HepG2 (cell line): ENCODE results near the gene HAPLN2. TPM values are rescaled to one million over a fixed set of nuclear protein-coding genes. Genes with fewer than 3 reads are reported as not detected.

Experiments
- ATAC-seq: fragments of 200-7000 bp; cut with Tn5 transposase; 3 replicates; pipeline ENCODE4 v1.9.1; 2020; ENCODE audit warnings: mild to moderate bottlenecking, moderate library complexity
- BruUV-seq: library from RNA; stranded (reverse); fragments of 400-500 nt; replicated peaks from 2 replicates; lab custom pipeline; 2021; lab: Mats Ljungman, UMichigan
- CTCF ChIA-PET: fragments of 300-600 bp; formaldehyde crosslinking; extraction: SDS; loops from one replicate; lab custom pipeline; 2021; ENCODE audit warnings: low total read pairs, inconsistent platforms, low intra/inter-chr PET ratio; lab: Yijun Ruan, JAX
- POLR2A ChIA-PET: fragments of 350-600 bp; sonication (Branson Sonifier 250); formaldehyde crosslinking; loops from one replicate; lab custom pipeline; 2020; ENCODE audit warnings: antibody characterized with exemption, inconsistent platforms; lab: Yijun Ruan, JAX
- DNase-seq: peaks from one replicate; pipeline ENCODE4 v3.0.0-alpha.2; 2015; ENCODE audit warnings: low spot score
- FAIRE-seq: peaks from 3 replicates; lab custom pipeline; 2011; peaks lifted over from hg19 to GRCh38; lab: Jason Lieb, UNC
- H2AFZ ChIP-seq: one replicate; pipeline ENCODE4 v1.6.1; 2011; ENCODE audit warnings: low read length, inconsistent platforms
- H3K27ac ChIP-seq: fragments of 300-600 bp; 3 replicates; pipeline ENCODE4 v1.8.0; 2011; ENCODE audit warnings: mixed run types, mild to moderate bottlenecking, mixed read lengths, low read length, inconsistent platforms; ENCODE audit not compliant: insufficient read depth; ENCODE audit errors: extremely low read length
- H3K27me3 ChIP-seq, 2 experiments: fragments of 200-600 bp in 1 of 2; 2 replicates in 1 of 2; 3 replicates in 1 of 2; pipeline versions ENCODE4 v1.6.0 to v1.8.0; 2011; ENCODE audit warnings: low read length in 2 of 2, mild to moderate bottlenecking in 2 of 2, moderate library complexity in 2 of 2, inconsistent platforms in 1 of 2; ENCODE audit not compliant: insufficient read depth in 2 of 2, control insufficient read depth in 1 of 2
- H3K36me3 ChIP-seq, 2 experiments: fragments of 200-600 bp in 1 of 2; replicated peaks in 1 of 2; 2 replicates in 1 of 2; 3 replicates in 1 of 2; pipeline versions ENCODE4 v1.5.1 to v1.8.0; 2011; ENCODE audit warnings: low read length in 2 of 2, inconsistent platforms in 1 of 2; ENCODE audit not compliant: insufficient read depth in 2 of 2, control insufficient read depth in 1 of 2
- H3K4me1 ChIP-seq: 2 replicates; pipeline ENCODE4 v1.5.1; 2012; ENCODE audit warnings: low read length, inconsistent platforms; ENCODE audit not compliant: insufficient read depth
- H3K4me2 ChIP-seq: 2 replicates; pipeline ENCODE4 v1.6.0; 2011; ENCODE audit warnings: low read depth, low read length, inconsistent platforms
- H3K4me3 ChIP-seq, 3 experiments: fragments of 200-600 bp in 1 of 3; sonication (generic), shearing (Covaris generic) in 1 of 3; replicated peaks in 1 of 3; 2 replicates each; pipeline ENCODE4 v1.5.1; 2011 to 2016; ENCODE audit warnings: low read length in 3 of 3, inconsistent platforms in 2 of 3, low read depth in 2 of 3, mild to moderate bottlenecking in 2 of 3, control low read depth in 1 of 3, mixed read lengths in 1 of 3; ENCODE audit not compliant: insufficient read depth in 1 of 3
- H3K79me2 ChIP-seq: one replicate; pipeline ENCODE4 v1.6.1; 2011; ENCODE audit warnings: low read length, inconsistent platforms; ENCODE audit not compliant: insufficient read depth
- H3K9ac ChIP-seq: 2 replicates; pipeline ENCODE4 v1.6.0; 2011; ENCODE audit warnings: mild to moderate bottlenecking, low read depth, low read length, inconsistent platforms; ENCODE audit not compliant: insufficient read depth
- H3K9me3 ChIP-seq: 2 replicates; pipeline ENCODE4 v1.5.1; 2012; ENCODE audit warnings: mild to moderate bottlenecking, low read length
- H4K20me1 ChIP-seq: 2 replicates; pipeline ENCODE4 v1.6.0; 2011; ENCODE audit warnings: inconsistent platforms, mild to moderate bottlenecking, low read length, moderate library complexity; ENCODE audit not compliant: insufficient read depth
- AHR ChIP-seq: IDR thresholded peaks from 2 replicates; pipeline ENCODE4 v1.6.1; 2018; ENCODE audit warnings: missing genetic modification reagents, missing compliant biosample characterization
- CHCHD3 ChIP-seq: sonication (generic); formaldehyde crosslinking; IDR thresholded peaks from 2 replicates; pipeline ENCODE4 v1.8.0; 2022; ENCODE audit warnings: mild to moderate bottlenecking, missing genetic modification reagents, moderate library complexity
- HNF1A ChIP-seq, 2 experiments: sonication (generic) in 1 of 2; formaldehyde crosslinking in 1 of 2; IDR thresholded peaks; 2 replicates each; pipeline versions ENCODE4 v1.4.0 to v1.6.1; 2016 to 2020; ENCODE audit warnings: borderline replicate concordance in 1 of 2, low read depth in 1 of 2, mild to moderate bottlenecking in 1 of 2, missing genetic modification reagents in 1 of 2
- HNRNPUL1 ChIP-seq: fragments of 200-400 bp; formaldehyde crosslinking; IDR thresholded peaks from 2 replicates; pipeline ENCODE4 v1.6.1; 2017; ENCODE audit warnings: low read depth, mild to moderate bottlenecking, low read length, moderate library complexity
- HOXA9 ChIP-seq: sonication (generic); formaldehyde crosslinking; IDR thresholded peaks from 2 replicates; pipeline ENCODE4 v1.8.1; 2022; ENCODE audit warnings: missing genetic modification reagents, mild to moderate bottlenecking, moderate library complexity, borderline replicate concordance
- HOXD1 ChIP-seq: sonication (generic); formaldehyde crosslinking; IDR thresholded peaks from 2 replicates; pipeline ENCODE4 v1.5.0; 2020; ENCODE audit warnings: missing genetic modification reagents
- KDM6A ChIP-seq: IDR thresholded peaks from 2 replicates; pipeline ENCODE4 v1.6.1; 2016; ENCODE audit warnings: low read depth
- MXD1 ChIP-seq: sonication (generic); formaldehyde crosslinking; IDR thresholded peaks from 2 replicates; pipeline ENCODE4 v1.4.0; 2020; ENCODE audit warnings: mild to moderate bottlenecking, missing genetic modification reagents
- NFKBIZ ChIP-seq: IDR thresholded peaks from 2 replicates; pipeline ENCODE4 v1.6.1; 2018; ENCODE audit warnings: missing genetic modification reagents, missing compliant biosample characterization
- RARG ChIP-seq: sonication (generic); formaldehyde crosslinking; IDR thresholded peaks from 2 replicates; pipeline ENCODE4 v1.4.0; 2020; ENCODE audit warnings: low read depth, mild to moderate bottlenecking, missing genetic modification reagents
- RBM22 ChIP-seq: fragments of 200-400 bp; formaldehyde crosslinking; optimal IDR thresholded peaks from 2 replicates; pipeline ENCODE3; 2017; ENCODE audit warnings: mild to moderate bottlenecking, low read length, moderate library complexity
- SAP130 ChIP-seq: IDR thresholded peaks from 2 replicates; pipeline ENCODE4 v1.6.1; 2016; ENCODE audit warnings: low read depth
- SMYD3 ChIP-seq: sonication (generic); formaldehyde crosslinking; IDR thresholded peaks from 2 replicates; pipeline ENCODE4 v1.8.1; 2023; ENCODE audit warnings: mild to moderate bottlenecking, missing genetic modification reagents
- XRCC5 ChIP-seq: fragments of 200-400 bp; formaldehyde crosslinking; optimal IDR thresholded peaks from 2 replicates; pipeline ENCODE3; 2017; ENCODE audit warnings: mild to moderate bottlenecking, low read length
- ZHX1 ChIP-seq: sonication (generic); formaldehyde crosslinking; IDR thresholded peaks from 2 replicates; pipeline ENCODE4 v1.8.1; 2022; ENCODE audit warnings: low read depth, mild to moderate bottlenecking, missing genetic modification reagents
- ZMYM3 ChIP-seq: sonication (generic); formaldehyde crosslinking; IDR thresholded peaks from 2 replicates; pipeline ENCODE4 v1.5.1; 2020; ENCODE audit warnings: mild to moderate bottlenecking, missing genetic modification reagents
- ZNF547 ChIP-seq: sonication (generic); formaldehyde crosslinking; IDR thresholded peaks from 2 replicates; pipeline ENCODE4 v1.5.1; 2020; ENCODE audit warnings: mild to moderate bottlenecking, missing genetic modification reagents
- ZNF724P ChIP-seq: sonication (generic); formaldehyde crosslinking; IDR thresholded peaks from 2 replicates; pipeline ENCODE4 v1.8.0; 2022; ENCODE audit warnings: missing genetic modification reagents, borderline replicate concordance
- WGBS: methylation state at CpG from one replicate; pipeline ENCODE4 v1.1.6; 2017; ENCODE audit warnings: low lambda C conversion rate; 5-methylcytosine and 5-hydroxymethylcytosine counted together
- in situ Hi-C: cut with HindIII; loops from 2 replicates; pipeline ENCODE4 v1.10.0; 2017; ENCODE audit warnings: low pct_unique_long_range_greater_than_20kb; ENCODE audit not compliant: extremely low pct_ligation_motif_present
- intact Hi-C: fragments of 100-400 bp; cut with micrococcal nuclease; formaldehyde crosslinking; loops from one replicate; pipeline ENCODE4 v1.10.0; 2022; ENCODE audit not compliant: unreplicated experiment
- polyA plus RNA-seq, 8 experiments: library from polyadenylated mRNA; depleted of rRNA in 3 of 8; stranded (reverse) in 7 of 8; unstranded in 1 of 8; fragments of >200 nt; fragmentation: Illumina TruSeq in 4 of 8; extraction: Trizol in 4 of 8; gene quantifications; 2 replicates each; pipeline versions ENCODE4 v1.2.1 to v1.2.3, GENCODE V29; 2011 to 2016; ENCODE audit warnings: low read depth in 4 of 8, missing spikeins in 1 of 8, mixed read lengths in 1 of 8; ENCODE audit not compliant: insufficient read depth in 1 of 8
- total RNA-seq, 5 experiments: library from RNA; depleted of rRNA; stranded (reverse); fragments of >200 nt; fragmentation: Illumina TruSeq; extraction: Trizol; gene quantifications; 2 replicates each; pipeline ENCODE4 v1.2.3, GENCODE V29; 2016; ENCODE audit warnings: low read depth in 1 of 5

HAPLN2 gene
- total and polyA plus RNA-seq, 2 of the 13 experiments (the other 11 are each of a cell fraction or from before 2014, with no cell fraction given): not detected

GRCh38 chr1:156592910-156593660, 26.1 kb upstream of the HAPLN2 start:
- no peak overlapping the region for H3K9ac ChIP-seq
- H3K27me3 ChIP-seq: no peaks in the 10 kb centered on the region
- 97% methylated on average over 6 of the region's 8 CpGs for WGBS
- no peak for DNase-seq
- ATAC-seq: no peak
- H3K27ac ChIP-seq: no peak overlapping the region
- POLR2A ChIA-PET: interaction anchor here (1.3 kb wide), 1 partner anchor 15 kb away, joined by 3 read pairs; no protein-coding TSS in a partner anchor
- H3K79me2 ChIP-seq: peaks cover 3% of the 10 kb centered on the region
- CTCF ChIA-PET: no interaction called here
- no peak overlapping the region for H2AFZ ChIP-seq
- H3K36me3 ChIP-seq: peaks cover 5 to 41% of the 10 kb centered on the region in 2 experiments
- intact Hi-C loops (no loop called here), in situ Hi-C loops (no loop called here)
- no peak overlapping the region for H3K4me3 ChIP-seq
- no TSS peak for BruUV-seq
- H4K20me1 ChIP-seq: no peaks in the 10 kb centered on the region
- peak overlapping the region; percentile 92 for H3K4me2 ChIP-seq
- H3K4me1 ChIP-seq: peaks cover 21% of the 10 kb centered on the region
- H3K9me3 ChIP-seq: no peaks in the 10 kb centered on the region
- FAIRE-seq: no peak
- TF ChIP-seq RARG (no peak), HOXD1 (CRISPR knock-in tag) (no peak), RBM22 (peak; percentile 23), KDM6A (CRISPR knock-in tag) (no peak), SAP130 (CRISPR knock-in tag) (no peak), ZMYM3 (CRISPR knock-in tag) (peak; percentile 29; the same call in 1 of the 2 replicates), HNRNPUL1 (no peak), ZNF547 (CRISPR knock-in tag) (no peak), ZNF724P (CRISPR knock-in tag) (no peak), MXD1 (CRISPR knock-in tag) (no peak), HNF1A (IDR thresholded peaks at IDR 0.05; ENCODE audit: low read depth) (no peak), HNF1A (CRISPR knock-in tag; IDR thresholded peaks at IDR 0.05; ENCODE audit: borderline replicate concordance) (no peak), NFKBIZ (CRISPR knock-in tag) (no peak), CHCHD3 (no peak), HOXA9 (no peak), AHR (no peak), ZHX1 (CRISPR knock-in tag) (no peak), SMYD3 (no peak), XRCC5 (no peak)
